ENCODE measurements around the gene PMVK. TPM values are rescaled to one million over a fixed set of nuclear protein-coding genes. Genes with fewer than 3 reads are reported as not detected.

The PMVK gene
- total RNA-seq, 1 donor from 2014 or later: 38.4 TPM

- peaks cover 47% of the 10 kb centered on the region for H3K36me3 ChIP-seq
- DNase-seq (no peak), ATAC-seq (no peak)
- peaks cover 48% of the 10 kb centered on the region for H3K4me1 ChIP-seq
- H3K27me3 ChIP-seq: no peaks in the 10 kb centered on the region
- no peaks in the 10 kb centered on the region for H3K9me3 ChIP-seq
- H3K27ac ChIP-seq: peak overlapping the region; percentile 93
- H3K4me3 ChIP-seq: peak overlapping the region; percentile 63
- intact Hi-C loops (cut with DNase I): no loop called here
- TF ChIP-seq CTCF (IDR thresholded peaks at IDR 0.05): no peak
Measured at GRCh38 chr1:154969246-154969645, 32.7 kb upstream of the PMVK start.

GRCh38 chr1:154968731-154969130 is 32.2 kb upstream of the PMVK start:
- no peak for TF ChIP-seq CTCF (IDR thresholded peaks at IDR 0.05)
- no peak for ATAC-seq
- Histone ChIP-seq H3K4me3 (peak overlapping the region; percentile 63), H3K36me3 (peaks cover 51% of the 10 kb centered on the region), H3K27ac (peak overlapping the region; percentile 93), H3K4me1 (peaks cover 48% of the 10 kb centered on the region), H3K9me3 (no peaks in the 10 kb centered on the region), H3K27me3 (no peaks in the 10 kb centered on the region)
- intact Hi-C loops (cut with DNase I): no loop called here
- no peak for DNase-seq

GRCh38 chr1:154967331-154967950 is 30.9 kb upstream of the PMVK start:
- Histone ChIP-seq H3K36me3 (peaks cover 57% of the 10 kb centered on the region), H3K4me1 (peaks cover 46% of the 10 kb centered on the region)
- no peak for ATAC-seq

GRCh38 chr1:154966111-154966510 is 29.6 kb upstream of the PMVK start:
- intact Hi-C loops (cut with DNase I): no loop called here
- no peak for TF ChIP-seq CTCF (IDR thresholded peaks at IDR 0.05)
- no peaks in the 10 kb centered on the region for H3K9me3 ChIP-seq
- no peak overlapping the region for H3K27ac ChIP-seq
- ATAC-seq: no peak
- H3K27me3 ChIP-seq: no peaks in the 10 kb centered on the region
- peaks cover 57% of the 10 kb centered on the region for H3K36me3 ChIP-seq
- H3K4me1 ChIP-seq: peaks cover 35% of the 10 kb centered on the region
- no peak for DNase-seq
- H3K4me3 ChIP-seq: no peak overlapping the region

More at GRCh38 chr1:154967331-154967950, 30.9 kb upstream of the PMVK start:
- DNase-seq: no peak
- no peaks in the 10 kb centered on the region for H3K27me3 ChIP-seq
- no peaks in the 10 kb centered on the region for H3K9me3 ChIP-seq
- TF ChIP-seq CTCF (IDR thresholded peaks at IDR 0.05): no peak
- peak overlapping the region; percentile 93 for H3K27ac ChIP-seq
- H3K4me3 ChIP-seq: no peak overlapping the region
- intact Hi-C loops (cut with DNase I): no loop called here

- H3K9me3 ChIP-seq: no peaks in the 10 kb centered on the region
- TF ChIP-seq CTCF (IDR thresholded peaks at IDR 0.05): no peak
- H3K36me3 ChIP-seq: peaks cover 60% of the 10 kb centered on the region
- H3K4me1 ChIP-seq: peaks cover 29% of the 10 kb centered on the region
- ATAC-seq (no peak), DNase-seq (no peak)
- no peak overlapping the region for H3K4me3 ChIP-seq
- no peaks in the 10 kb centered on the region for H3K27me3 ChIP-seq
- intact Hi-C loops (cut with DNase I): no loop called here
- no peak overlapping the region for H3K27ac ChIP-seq
Measured at GRCh38 chr1:154964359-154964758, 27.8 kb upstream of the PMVK start.

GRCh38 chr1:154963643-154964042 is 27.1 kb upstream of the PMVK start:
- no peak for TF ChIP-seq CTCF (IDR thresholded peaks at IDR 0.05)
- Histone ChIP-seq H3K27me3 (no peaks in the 10 kb centered on the region), H3K4me1 (peaks cover 22% of the 10 kb centered on the region), H3K4me3 (no peak overlapping the region), H3K27ac (no peak overlapping the region), H3K9me3 (no peaks in the 10 kb centered on the region), H3K36me3 (peaks cover 62% of the 10 kb centered on the region)
- no peak for ATAC-seq
- no peak for DNase-seq
- intact Hi-C loops (cut with DNase I): no loop called here

Measured in upper lobe of right lung (tissue), 1 donor.